NT2/D1 (cell line): ENCODE results near the gene PTDSS2.

Experiments used
- SUZ12 ChIP-seq: IDR thresholded peaks from 2 replicates; pipeline ENCODE4 v1.6.1; 2011; ENCODE audit not compliant: insufficient read length, insufficient read depth; ENCODE audit errors: extremely low read depth
- YY1 ChIP-seq: IDR thresholded peaks from 2 replicates; pipeline ENCODE4 v1.6.1; 2011; ENCODE audit not compliant: insufficient read length, insufficient read depth
- ZNF274 ChIP-seq: IDR thresholded peaks from 2 replicates; pipeline ENCODE4 v1.6.1; 2011; ENCODE audit warnings: mild to moderate bottlenecking, low read depth, low read length

GRCh38 chr11:489610-490185 lies 39.6 kb downstream of the PTDSS2 start:
- no peak for TF ChIP-seq ZNF274
- TF ChIP-seq YY1, result no peak
- no peak for TF ChIP-seq SUZ12
